GM18861 (cell line): Measurements from ENCODE around the gene EWSR1.
"Not testable (repeated sequence)": the region's sequence is repeated elsewhere in the genome, so short reads cannot be mapped to it uniquely, and the experiment has no call there.

Experiments
- ATAC-seq: cut with Tn5 transposase; IDR thresholded peaks from one replicate; pipeline ENCODE4 v1.9.1; 2021; ENCODE audit not compliant: unreplicated experiment

Gene EWSR1

DNA sequence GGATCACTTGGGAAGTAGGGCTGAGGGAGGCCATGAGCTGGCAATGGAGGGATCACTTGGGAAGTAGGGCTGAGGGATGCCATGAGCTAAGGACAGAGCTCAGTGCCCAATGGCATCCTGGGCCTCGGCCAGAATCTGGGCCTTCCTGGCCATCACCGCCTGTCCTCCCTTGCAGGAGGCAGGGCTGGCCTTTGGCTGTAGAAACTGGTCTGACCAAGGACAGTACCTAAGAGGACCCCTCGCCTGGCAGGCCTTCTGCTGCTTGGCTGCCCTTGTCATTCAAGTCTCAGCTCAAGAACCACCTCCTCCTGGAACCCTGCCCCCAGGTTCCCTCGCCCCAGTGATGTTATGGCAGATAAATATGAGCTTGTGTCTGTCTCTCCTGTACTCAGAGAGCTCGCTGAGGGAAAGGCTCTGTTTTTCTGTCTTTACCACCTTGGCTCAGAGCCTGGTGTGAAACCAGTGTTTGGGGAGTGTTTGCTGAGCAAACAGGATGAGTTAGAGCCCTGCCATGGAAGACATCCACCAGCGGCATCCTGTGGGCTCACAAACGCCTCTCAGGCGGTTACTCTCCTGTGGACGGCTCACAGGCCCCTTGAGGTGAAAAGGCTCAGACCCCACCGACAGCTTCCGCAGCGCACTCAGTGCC lies 66.8 kb downstream of the EWSR1 start:
- no peak for ATAC-seq

DNA sequence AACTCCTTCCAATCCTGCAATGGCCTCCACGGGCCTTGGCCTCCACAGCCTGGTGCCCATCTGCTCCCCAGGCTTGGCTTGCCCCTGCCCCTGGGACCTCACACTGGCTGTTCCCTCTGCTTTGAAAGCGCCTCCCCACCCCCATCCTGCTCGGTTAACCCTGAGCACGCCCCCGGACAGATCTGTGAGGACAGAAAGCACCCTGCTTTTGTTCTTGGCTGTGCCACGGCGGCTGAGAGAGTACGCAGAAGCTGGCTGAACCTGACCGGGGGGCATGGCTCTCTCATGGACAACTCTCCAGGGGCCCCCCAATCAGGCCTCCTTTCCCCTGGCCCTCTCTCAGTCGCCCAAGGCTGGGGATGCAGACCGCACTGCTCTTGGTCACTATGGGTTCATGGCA lies 67.6 kb downstream of the EWSR1 start:
- ATAC-seq = no peak

DNA sequence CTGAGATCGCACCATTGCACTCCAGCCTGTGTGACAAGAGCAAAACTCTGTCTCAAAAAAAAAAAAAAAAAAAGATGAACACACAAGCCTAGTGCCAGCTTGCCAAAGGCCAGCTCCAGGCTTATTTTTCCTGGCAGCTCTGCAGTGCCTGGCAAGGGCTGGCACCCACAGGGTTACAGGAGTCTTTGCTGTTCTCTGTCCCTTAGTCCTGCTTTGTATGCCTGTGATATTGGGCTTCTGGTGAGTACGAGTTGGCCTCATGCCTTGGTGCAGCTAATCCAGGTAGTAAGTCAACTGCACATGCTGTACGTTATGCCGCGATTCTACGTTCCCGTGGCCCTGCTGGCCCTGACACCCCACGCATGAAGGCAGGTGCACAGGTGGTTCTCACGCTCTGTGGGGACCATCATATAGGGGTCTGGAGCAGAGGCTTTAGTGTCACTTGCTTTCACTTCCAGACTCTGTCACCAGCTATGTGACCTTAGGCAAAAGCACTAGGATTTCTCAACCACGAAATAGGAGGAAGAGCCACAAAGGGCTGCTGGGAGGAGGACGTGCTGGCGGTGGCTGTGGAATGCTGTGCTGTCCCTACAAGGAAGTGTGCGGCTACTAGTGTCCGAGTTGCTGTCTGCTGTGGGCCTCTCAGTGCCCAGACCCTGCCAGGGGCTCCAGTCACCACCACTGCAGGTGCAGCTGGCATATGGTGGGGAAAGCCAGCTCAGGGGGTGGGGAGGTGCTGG lies 68.9 kb downstream of the EWSR1 start:
- no peak for ATAC-seq

DNA sequence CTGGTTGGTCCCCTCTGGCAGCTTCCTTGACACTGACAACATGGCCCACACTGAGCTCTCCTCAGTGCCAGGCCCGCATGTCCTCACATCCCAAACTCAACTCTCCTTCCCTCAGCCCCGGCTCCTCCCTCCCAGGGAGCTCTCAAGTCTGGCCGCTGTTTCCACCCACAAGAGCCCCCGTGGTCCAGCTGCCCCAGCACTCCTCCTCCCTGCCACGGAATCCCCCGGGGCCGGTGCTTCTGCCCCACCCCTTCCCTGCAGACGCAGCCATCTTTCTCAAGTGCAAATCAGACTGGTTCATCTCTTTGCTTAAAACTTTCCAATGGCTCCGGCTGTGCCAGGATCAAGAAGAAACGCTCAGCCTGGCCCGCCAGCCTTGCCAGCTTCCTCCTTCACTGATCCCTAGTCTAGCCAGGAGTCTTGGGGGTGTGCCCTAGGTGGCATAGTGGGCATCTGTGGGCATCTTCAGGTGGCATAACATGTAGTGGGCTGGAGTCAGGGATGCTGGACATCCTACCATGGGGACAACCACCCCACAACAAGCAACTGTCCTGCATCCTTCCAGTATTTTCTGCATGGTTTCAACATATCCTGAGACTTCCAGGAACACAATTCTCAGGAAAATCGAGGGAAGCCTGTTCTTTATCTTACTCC lies 69.7 kb downstream of the EWSR1 start:
- no peak for ATAC-seq

DNA sequence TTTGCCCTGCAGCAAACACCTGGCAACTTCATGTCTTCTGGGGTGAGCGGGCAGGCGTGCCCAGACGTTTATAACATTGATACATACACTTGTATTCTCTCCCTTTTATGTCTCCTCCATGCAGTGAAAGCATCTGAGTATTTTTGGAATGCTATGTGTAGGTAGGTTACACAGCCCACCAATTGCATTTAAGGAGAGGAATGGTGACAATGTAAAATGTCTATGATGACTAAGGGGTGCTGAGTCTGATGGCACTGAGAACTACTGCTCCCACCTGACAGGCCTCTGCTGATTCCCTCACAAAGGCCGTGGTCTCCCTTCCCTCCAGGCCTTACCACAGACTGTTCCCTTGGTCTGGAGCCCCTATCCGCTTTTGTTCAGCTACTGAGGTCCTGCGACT lies 70.3 kb downstream of the EWSR1 start:
- ATAC-seq = no peak

DNA sequence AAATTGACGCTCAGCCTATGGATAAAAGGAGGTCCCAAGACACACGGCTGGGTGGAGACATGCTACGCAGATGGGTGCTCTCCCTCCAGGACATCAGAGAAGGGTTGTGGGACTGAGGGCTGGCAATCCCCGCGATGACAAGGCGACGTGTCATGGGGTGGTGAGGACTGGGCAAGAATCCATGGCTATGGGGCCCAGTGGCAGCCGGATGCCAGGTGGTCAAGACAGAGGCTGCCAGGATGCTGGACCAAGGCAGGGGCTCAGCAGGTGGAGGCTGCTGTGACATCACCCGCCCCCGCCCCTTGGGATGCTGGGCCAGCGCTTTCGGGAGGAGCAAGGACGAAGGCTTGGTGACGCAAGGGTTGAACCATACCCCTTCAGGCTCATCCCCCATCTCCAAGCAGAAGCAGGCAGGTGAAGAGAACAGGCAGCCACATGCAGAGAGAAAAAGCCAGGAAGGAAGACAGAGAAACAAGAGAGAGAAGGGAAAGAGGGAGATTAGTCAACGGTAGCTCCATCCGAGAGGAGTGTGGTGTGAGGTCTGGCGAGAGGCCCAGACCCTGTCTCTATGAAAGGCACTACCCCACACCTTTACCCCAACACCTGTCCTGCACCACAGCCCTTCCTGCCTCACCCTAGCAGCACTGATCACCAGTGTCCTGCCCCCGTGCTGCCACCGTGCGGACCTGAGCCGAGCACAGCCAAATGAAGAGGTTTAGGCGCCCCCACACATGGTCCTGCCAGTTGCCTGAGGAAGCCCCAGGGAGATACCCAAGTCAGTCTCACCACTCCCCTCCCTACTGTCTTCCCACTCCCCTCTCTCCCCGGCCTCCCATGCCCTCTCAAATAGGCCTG lies 71.5 kb downstream of the EWSR1 start:
- ATAC-seq = no peak

DNA sequence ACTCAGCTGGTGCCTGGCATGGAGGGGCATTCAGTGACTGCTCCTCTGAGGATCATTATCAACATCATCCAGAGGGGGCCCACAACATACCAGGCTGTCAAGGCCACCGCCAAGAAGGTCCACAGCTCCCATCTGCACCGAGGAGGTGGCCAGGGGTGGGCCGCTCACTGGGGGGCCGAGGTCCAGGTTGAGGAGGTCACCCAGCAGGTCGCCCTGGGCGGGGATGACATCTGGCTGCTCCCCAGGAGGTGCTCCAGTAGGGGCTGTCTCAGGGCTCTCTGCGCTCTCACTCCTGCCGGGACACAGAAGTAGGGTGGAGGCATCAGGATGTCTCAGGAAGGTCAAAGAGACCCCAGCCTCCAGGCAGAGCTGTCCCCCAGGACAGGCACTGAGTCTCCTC lies 72.5 kb downstream of the EWSR1 start:
- no peak for ATAC-seq

DNA sequence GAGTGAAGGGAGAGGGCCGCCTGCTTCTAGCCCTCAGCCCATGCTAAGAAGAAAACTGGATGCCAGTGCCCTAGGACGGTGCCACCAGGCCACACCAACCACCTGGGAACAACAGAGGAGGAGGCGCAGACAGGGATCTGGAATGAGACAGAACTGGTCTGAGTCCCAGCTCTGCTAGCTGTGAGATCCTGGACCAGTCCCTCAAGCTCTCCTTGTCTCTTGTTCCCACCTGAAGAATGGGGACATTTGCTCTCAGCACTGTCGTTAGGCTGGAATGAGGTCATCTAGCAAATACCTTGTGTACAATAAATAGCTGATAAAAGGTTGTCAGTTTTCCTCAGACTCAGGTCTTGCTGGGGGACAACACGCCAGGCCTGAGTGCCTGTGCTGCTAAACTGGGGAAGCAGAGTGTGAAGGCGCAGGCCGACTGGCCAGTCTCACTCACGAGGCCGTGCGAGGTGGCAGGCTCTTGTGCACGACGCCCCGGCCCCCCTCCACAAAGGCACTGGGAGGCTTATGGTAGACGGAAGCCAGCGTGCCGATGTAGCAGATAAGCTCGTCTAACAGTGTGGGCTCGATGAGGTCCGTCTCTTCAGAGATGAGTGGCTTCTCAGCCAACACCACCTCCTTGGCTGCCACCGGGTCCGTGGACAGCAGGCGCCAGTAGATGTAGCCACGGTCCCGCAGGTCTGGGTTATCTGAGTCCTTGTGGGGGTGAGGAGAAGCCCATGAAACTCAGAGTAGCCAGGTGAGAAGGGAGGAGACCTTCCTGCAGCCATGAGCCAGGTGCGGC lies 73.2 kb downstream of the EWSR1 start:
- no peak for ATAC-seq

DNA sequence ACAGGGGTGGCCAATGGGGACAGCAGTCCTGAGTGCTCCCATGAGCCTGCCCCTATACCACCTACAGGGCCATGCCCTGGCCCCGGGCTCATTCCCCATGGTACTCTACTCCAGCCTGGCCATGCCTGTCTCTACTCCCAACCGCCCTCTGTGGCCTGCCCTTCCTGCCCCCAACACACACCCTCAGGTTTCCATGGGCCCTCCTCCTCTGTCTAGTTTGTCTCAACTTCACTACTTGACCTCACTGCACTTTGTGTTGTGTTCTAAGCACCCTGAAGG lies 73.7 kb downstream of the EWSR1 start:
- no peak for ATAC-seq

DNA sequence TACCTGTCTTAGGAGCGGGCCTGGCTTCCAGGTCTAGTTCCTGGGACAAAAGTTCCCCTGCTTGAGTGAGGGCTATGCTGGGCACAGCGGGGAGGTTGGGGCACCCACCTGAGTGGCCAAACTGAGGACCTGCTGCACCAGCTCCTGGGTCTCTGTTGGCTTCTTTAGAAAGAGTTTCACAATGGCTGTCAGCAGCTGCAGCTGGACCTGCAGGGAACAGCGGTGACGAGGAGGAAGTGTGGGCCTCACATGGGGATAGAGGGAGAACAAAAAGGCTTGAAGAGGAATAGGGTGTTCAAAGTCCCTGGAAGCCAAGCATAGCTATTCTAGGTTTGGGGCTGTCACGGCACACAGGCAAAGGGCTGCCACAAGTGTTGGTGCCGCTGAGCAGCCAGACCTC lies 74.1 kb downstream of the EWSR1 start:
- ATAC-seq = no peak

DNA sequence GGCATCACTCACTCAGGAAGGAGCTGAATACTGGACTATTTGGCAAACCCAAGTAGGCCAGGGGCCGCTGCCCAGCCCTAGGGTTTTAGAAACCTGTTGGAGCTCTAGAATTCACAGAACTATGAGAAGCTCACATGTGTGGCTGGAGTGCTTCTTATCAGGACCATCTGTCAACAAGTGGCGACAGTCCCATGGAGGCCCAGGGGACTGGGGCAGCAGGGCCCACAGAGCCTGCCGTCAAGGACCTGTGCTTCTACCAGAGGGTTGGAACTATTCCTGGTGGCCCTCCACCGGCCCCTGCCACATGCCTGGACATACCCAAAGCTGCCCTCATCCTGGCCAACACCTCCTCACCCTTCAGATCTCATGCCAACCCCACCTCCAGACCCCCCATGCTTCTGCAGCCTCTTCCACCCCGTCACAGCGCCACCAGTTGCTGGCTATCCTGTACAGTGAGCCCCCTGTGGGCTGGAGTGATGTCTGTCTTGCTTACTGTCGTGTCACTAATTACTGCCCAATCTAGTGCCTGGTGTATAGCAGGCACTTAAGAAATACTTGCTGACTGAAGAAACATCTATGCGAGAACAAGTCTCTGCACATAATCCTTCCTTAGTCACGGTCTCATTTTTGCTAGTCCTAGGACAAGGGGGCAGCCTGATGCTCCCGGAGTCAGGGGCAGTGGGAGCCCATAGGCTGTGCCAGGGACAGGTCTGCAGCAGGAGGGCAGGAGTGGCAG lies 74.7 kb downstream of the EWSR1 start:
- no peak for ATAC-seq

DNA sequence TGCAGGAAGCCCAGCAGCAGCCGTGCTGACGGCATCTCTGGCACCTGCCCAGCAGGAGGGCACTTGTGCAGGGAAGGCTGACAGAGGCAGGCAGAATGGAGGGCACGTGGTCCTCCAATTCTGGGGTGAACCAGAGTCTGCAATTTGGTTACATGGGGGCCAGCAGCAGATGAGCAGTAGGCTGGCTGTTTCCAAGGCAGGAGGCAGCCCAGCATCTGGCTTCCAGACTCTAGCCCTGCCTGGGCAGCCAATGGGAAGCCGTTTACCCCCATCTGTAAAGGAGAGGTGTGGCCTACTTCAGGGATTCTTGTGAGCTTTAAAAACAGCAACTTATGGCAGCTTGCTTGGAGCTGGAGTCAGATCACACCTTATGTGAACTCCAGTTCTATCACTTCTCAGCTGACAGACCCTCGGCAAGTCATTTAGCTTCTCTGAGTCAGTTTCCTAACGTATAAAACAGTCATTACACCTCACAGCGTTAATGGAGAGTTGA lies 75.3 kb downstream of the EWSR1 start:
- ATAC-seq = no peak

DNA sequence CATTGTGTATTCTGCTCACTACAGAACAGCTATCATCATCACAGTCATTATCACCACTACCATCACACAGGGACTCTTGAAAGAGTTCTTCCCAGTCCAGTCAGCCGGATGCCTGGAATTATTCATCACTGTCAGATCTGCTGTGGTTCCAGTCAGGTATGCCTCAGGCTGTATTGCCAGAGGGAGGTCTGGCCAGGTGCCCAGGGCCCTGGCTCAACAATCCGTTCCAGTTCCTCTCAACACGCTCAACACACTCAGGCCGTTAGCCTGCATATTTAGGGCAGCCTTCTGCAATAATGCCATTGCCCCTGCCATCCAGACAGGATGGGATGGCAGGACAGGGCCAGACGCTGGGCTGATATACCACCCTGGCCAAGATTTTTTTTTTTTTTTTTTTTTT lies 76.1 kb downstream of the EWSR1 start:
- ATAC-seq = no peak

DNA sequence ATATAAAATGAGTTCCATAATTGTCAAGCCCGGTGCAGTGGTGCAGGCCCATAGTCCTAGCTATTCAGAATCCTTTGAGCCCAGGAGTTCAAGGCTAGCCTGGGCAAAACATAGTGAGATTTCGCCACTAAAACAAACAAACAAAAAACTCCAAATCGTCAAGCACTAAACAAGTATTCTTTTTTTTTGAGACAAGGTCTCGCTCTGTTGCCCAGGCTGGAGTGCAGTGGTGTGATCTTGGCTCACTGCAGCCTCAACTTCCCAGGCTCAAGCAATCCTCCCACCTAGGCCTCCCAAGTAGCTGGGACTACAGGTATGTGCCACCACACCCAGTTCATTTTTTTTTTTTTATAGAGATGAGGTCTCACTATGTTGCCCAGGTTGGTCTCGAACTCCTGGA lies 76.8 kb downstream of the EWSR1 start:
- not testable (repeated sequence) for ATAC-seq

DNA sequence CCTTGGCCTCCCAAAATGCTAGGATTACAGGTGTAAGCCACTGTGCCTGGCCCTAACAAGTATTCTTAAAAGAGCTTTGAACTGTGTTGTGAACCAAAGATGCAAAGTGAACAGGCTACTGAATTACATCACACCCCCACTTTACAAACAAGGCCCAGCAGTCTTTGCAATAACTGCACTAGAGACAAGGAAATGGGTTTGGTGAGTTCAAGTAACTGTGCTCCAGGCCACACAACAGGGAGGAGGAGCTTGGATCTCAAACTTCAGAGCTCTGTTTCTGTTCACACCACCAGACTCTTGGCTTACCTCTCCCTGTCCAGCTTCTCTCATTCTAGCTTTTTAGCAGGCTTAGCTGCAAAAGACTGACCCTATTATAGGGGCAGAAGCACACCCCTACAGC lies 77.9 kb downstream of the EWSR1 start:
- ATAC-seq = no peak

DNA sequence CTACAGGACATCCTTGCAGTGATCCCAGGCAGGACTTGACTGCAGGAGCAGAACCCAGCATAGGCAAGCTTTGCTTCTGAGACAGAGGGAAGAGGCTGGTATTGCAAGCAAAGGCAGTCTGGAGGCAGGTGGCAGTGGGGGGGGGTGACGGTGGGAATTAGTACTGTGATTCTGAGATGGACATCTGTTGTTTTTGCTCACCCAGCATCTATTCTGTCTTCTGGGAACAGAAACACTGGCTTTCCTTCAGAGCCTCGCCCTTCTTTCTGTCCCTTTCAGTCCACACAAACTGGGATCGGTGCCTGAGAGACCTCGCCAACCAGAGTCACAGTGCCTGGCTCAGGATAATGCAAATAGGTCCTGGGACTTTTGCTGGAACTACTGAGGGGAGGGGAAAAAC lies 78.6 kb downstream of the EWSR1 start:
- no peak for ATAC-seq

DNA sequence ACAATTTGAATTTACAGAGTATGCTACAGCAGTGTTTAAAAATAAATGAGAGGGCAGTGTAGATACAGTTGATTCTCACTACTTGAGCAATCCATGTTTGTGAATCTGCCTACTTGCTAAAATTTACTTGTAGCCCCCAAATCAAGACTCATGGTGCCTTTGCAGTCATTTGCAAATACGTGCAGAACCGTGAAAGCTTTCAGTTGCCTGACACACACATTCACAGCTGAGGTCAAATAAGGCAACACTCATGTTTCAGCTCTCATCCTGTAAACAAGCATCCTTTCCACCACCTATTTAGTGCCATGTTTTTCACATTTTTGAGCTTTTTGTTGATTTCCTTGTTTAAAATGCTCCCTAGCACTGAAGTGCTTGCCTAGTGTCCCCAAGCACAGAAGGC lies 80.0 kb downstream of the EWSR1 start:
- no peak for ATAC-seq

DNA sequence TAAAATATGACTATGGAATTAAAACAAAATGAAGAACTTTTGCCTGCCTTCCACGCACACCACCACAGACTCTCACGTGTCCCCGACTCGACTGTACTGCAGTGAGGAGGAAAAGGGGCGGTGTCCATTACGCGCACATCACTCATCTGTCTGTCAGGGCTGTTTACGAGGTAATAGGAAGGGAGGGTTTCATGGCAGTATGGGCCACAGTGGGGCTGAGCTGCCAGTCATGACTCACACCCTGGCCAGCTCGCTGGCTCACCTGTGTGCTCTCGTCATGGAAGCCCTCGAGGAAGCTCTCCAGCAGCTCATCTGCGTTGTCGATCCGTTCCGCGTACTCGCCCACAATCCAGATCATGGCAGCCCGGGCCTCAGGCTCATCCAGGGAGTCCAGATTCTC lies 80.9 kb downstream of the EWSR1 start:
- no peak for ATAC-seq
